CD14-positive monocyte (primary cell): ENCODE data around the gene AADAC. TPM values are rescaled to one million over a fixed set of nuclear protein-coding genes. Genes with fewer than 3 reads are reported as not detected.

ENCODE experiments used
- DNase-seq, 3 donors: peaks; one replicate each; pipeline ENCODE4 v3.0.0-alpha.2; 2011 to 2022
- H2AFZ ChIP-seq: 2 replicates; pipeline ENCODE4 v1.6.0; 2012; ENCODE audit warnings: mild to moderate bottlenecking, low read depth, low read length, inconsistent platforms; ENCODE audit not compliant: insufficient read depth, poor library complexity, severe bottlenecking
- H3K27ac ChIP-seq, 2 donors: 1 replicate in 1 of 2; 2 replicates in 1 of 2; pipeline ENCODE4 v1.5.1; 2012 to 2013; ENCODE audit warnings: low read length in 2 of 2, control low read depth in 1 of 2, inconsistent platforms in 1 of 2, low read depth in 1 of 2, mild to moderate bottlenecking in 1 of 2
- H3K27me3 ChIP-seq, 2 donors: one replicate each; pipeline versions ENCODE4 v1.6.0 to v1.6.1; 2011 to 2013; ENCODE audit warnings: low read length in 2 of 2; ENCODE audit not compliant: control insufficient read depth in 2 of 2, insufficient read depth in 2 of 2
- H3K36me3 ChIP-seq, 2 donors: replicated peaks in 1 of 2; 1 replicate in 1 of 2; 2 replicates in 1 of 2; pipeline versions ENCODE4 v1.5.1 to v1.6.1; 2012 to 2013; ENCODE audit warnings: low read length in 2 of 2, control low read depth in 1 of 2, inconsistent platforms in 1 of 2, mild to moderate bottlenecking in 1 of 2; ENCODE audit not compliant: insufficient read depth in 2 of 2, control insufficient read depth in 1 of 2
- H3K4me1 ChIP-seq, 2 donors: 1 replicate in 1 of 2; 2 replicates in 1 of 2; pipeline versions ENCODE4 v1.5.1 to v1.6.1; 2012 to 2013; ENCODE audit warnings: low read length in 2 of 2, control low read depth in 1 of 2, inconsistent platforms in 1 of 2, mild to moderate bottlenecking in 1 of 2, moderate library complexity in 1 of 2; ENCODE audit not compliant: insufficient read depth in 2 of 2, control insufficient read depth in 1 of 2
- H3K4me2 ChIP-seq: replicated peaks from 2 replicates; pipeline ENCODE3; 2012; ENCODE audit warnings: low read length, moderate library complexity, mild to moderate bottlenecking; ENCODE audit not compliant: poor library complexity, severe bottlenecking; ENCODE audit errors: extremely low read depth
- H3K4me3 ChIP-seq, 3 experiments: fragments of 200-600 bp in 1 of 3; sonication (generic) in 1 of 3; replicated peaks in 1 of 3; 1 replicate in 2 of 3; 2 replicates in 1 of 3; pipeline ENCODE4 v1.5.1; 2011 to 2013; ENCODE audit warnings: low read length in 3 of 3, mild to moderate bottlenecking in 3 of 3, control low read depth in 2 of 3, low read depth in 2 of 3, inconsistent platforms in 1 of 3, moderate library complexity in 1 of 3
- H3K79me2 ChIP-seq: 2 replicates; pipeline ENCODE4 v1.6.0; 2012; ENCODE audit warnings: mild to moderate bottlenecking, control low read depth, inconsistent platforms, low read length, moderate library complexity; ENCODE audit not compliant: insufficient read depth
- H3K9ac ChIP-seq: 2 replicates; pipeline ENCODE4 v1.6.0; 2017; ENCODE audit warnings: low read length, mild to moderate bottlenecking; ENCODE audit not compliant: insufficient read depth, poor library complexity, severe bottlenecking
- H3K9me3 ChIP-seq, 2 donors: replicated peaks in 1 of 2; 1 replicate in 1 of 2; 2 replicates in 1 of 2; pipeline versions ENCODE4 v1.5.1 to v1.6.1; 2012 to 2013; ENCODE audit warnings: low read length in 2 of 2, control low read depth in 1 of 2; ENCODE audit not compliant: control insufficient read depth in 1 of 2, insufficient read depth in 1 of 2
- H4K20me1 ChIP-seq: 2 replicates; pipeline ENCODE4 v1.6.0; 2012; ENCODE audit warnings: mild to moderate bottlenecking, low read length, control low read depth, moderate library complexity; ENCODE audit not compliant: insufficient read depth
- H3K27ac Mint-ChIP-seq, 7 donors: one replicate each; pipeline ENCODE4 v1.8.0; 2020; ENCODE audit warnings: mild to moderate bottlenecking in 7 of 7, mixed read lengths in 7 of 7, moderate library complexity in 6 of 7, inconsistent platforms in 2 of 7
- H3K27me3 Mint-ChIP-seq, 3 donors: one replicate each; pipeline ENCODE4 v1.8.0; 2021 to 2022; ENCODE audit warnings: low read depth in 3 of 3, mild to moderate bottlenecking in 3 of 3, mixed read lengths in 3 of 3, moderate library complexity in 3 of 3, inconsistent platforms in 1 of 3
- H3K36me3 Mint-ChIP-seq, 2 donors: one replicate each; pipeline ENCODE4 v1.8.0; 2020; ENCODE audit warnings: mixed read lengths in 2 of 2, inconsistent platforms in 1 of 2, mild to moderate bottlenecking in 1 of 2
- H3K4me1 Mint-ChIP-seq: one replicate; pipeline ENCODE4 v1.8.0; 2020; ENCODE audit warnings: mild to moderate bottlenecking, mixed read lengths
- H3K4me3 Mint-ChIP-seq, 2 donors: one replicate each; pipeline ENCODE4 v1.8.0; 2020; ENCODE audit warnings: mild to moderate bottlenecking in 2 of 2, mixed read lengths in 2 of 2, moderate library complexity in 1 of 2
- H3K9me3 Mint-ChIP-seq, 7 donors: one replicate each; pipeline ENCODE4 v1.8.0; 2020 to 2022; ENCODE audit warnings: mixed read lengths in 7 of 7, mild to moderate bottlenecking in 6 of 7, moderate library complexity in 6 of 7, inconsistent platforms in 2 of 7
- WGBS: methylation state at CpG from one replicate; pipeline ENCODE4 v1.1.5; 2013; ENCODE audit warnings: missing lambda C conversion rate; ENCODE audit not compliant: insufficient coverage; 5-methylcytosine and 5-hydroxymethylcytosine counted together
- intact Hi-C, 2 donors: fragments of 100-400 bp; cut with micrococcal nuclease; formaldehyde crosslinking; loops; one replicate each; pipeline versions ENCODE4 v1.15.0 to v1.15.1; 2023
- polyA plus RNA-seq, 3 donors: library from polyadenylated mRNA; depleted of rRNA in 1 of 3; unstranded in 2 of 3; stranded (reverse) in 1 of 3; fragments of 300-500 nt in 2 of 3; fragments of >200 nt in 1 of 3; fragmentation: Illumina TruSeq in 2 of 3; gene quantifications; 1 replicate in 2 of 3; 2 replicates in 1 of 3; pipeline ENCODE4 v1.2.3, GENCODE V29; 2012 to 2021
- TF ChIP-seq, protein P1 (sequence below): fragments of 200-600 bp; IDR thresholded peaks from one replicate; pipeline ENCODE4 v1.8.0; 2022; ENCODE audit warnings: antibody characterized with exemption, mild to moderate bottlenecking

AADAC gene
- polyA plus RNA-seq, 3 donors: not detected

DNA sequence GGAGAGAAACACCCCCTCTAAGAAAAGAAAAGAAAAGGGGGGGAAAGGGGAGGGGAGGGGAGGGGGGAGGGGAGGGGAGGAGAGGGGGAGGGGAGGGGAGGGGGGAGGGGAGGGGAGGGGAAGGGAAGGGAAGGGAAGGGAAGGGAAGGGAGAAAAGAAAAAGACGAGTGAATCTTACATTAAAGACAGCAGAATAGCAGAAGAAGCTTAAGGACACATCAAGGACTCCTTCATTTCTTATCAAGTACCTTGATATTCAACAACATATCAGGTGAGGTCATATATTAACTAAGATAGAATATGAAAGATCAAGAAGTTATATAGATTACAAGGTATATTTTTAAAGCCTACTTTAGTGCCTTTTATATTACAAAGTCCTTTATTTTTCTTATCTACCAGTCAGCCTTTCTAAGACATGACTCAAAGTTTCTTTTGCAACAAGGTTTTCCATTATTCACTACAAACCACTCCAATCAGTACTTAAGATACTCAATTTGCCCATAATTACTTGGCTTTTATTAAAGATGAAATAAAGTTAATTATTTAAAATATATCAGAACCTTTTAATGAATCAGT is 17.7 kb upstream of the AADAC start:
- H3K9me3 Mint-ChIP-seq: no peaks in the 10 kb centered on the region
- no peak overlapping the region for H3K4me3 Mint-ChIP-seq
- no peak overlapping the region for H3K27ac ChIP-seq
- no peaks in the 10 kb centered on the region for H3K36me3 ChIP-seq
- WGBS: no CpG with 5 or more reads among the region's 1 CpG
- H3K36me3 Mint-ChIP-seq: no peaks in the 10 kb centered on the region
- intact Hi-C loops: no loop called here
- H3K9me3 ChIP-seq: no peaks in the 10 kb centered on the region
- no peaks in the 10 kb centered on the region for H3K79me2 ChIP-seq
- H4K20me1 ChIP-seq: no peaks in the 10 kb centered on the region
- no peaks in the 10 kb centered on the region for H3K27me3 Mint-ChIP-seq
- H3K27me3 ChIP-seq: no peaks in the 10 kb centered on the region
- no peaks in the 10 kb centered on the region for H3K4me1 ChIP-seq
- DNase-seq: no peak
- no peak overlapping the region for H2AFZ ChIP-seq
- TF ChIP-seq, protein P1, sequence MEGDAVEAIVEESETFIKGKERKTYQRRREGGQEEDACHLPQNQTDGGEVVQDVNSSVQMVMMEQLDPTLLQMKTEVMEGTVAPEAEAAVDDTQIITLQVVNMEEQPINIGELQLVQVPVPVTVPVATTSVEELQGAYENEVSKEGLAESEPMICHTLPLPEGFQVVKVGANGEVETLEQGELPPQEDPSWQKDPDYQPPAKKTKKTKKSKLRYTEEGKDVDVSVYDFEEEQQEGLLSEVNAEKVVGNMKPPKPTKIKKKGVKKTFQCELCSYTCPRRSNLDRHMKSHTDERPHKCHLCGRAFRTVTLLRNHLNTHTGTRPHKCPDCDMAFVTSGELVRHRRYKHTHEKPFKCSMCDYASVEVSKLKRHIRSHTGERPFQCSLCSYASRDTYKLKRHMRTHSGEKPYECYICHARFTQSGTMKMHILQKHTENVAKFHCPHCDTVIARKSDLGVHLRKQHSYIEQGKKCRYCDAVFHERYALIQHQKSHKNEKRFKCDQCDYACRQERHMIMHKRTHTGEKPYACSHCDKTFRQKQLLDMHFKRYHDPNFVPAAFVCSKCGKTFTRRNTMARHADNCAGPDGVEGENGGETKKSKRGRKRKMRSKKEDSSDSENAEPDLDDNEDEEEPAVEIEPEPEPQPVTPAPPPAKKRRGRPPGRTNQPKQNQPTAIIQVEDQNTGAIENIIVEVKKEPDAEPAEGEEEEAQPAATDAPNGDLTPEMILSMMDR: no peak
- H3K27ac Mint-ChIP-seq: no peak overlapping the region
- no peaks in the 10 kb centered on the region for H3K4me1 Mint-ChIP-seq
- no peak overlapping the region for H3K9ac ChIP-seq
- H3K4me3 ChIP-seq: no peak overlapping the region
- H3K4me2 ChIP-seq: no peak overlapping the region

DNA sequence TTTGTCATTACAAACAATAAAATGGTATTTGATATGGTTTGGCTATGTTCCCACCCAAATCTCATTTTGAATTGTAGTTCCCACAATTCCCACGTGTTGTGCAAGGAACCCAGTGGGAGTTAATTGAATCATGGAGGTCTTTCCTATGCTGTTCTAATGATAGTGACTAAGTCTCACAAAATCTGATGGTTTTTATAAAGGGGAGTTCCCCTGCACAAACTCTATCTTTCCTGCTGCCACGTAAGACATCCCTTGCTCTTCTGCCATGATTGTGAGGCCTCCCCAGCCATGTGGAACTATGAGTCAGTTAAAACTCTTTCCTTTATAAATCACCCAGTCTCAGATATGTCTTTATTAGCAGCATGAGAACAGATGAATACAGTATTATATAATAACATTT is 15.4 kb upstream of the AADAC start:
- WGBS: no CpG with 5 or more reads among the region's 2 CpGs
- Histone ChIP-seq H3K9me3 (no peaks in the 10 kb centered on the region), H2AFZ (no peak overlapping the region), H3K27ac (no peak overlapping the region), H4K20me1 (no peaks in the 10 kb centered on the region), H3K79me2 (no peaks in the 10 kb centered on the region), H3K36me3 (no peaks in the 10 kb centered on the region), H3K4me3 (no peak overlapping the region), H3K4me2 (no peak overlapping the region), H3K27me3 (no peaks in the 10 kb centered on the region), H3K4me1 (no peaks in the 10 kb centered on the region), H3K9ac (no peak overlapping the region)
- TF ChIP-seq, protein P1: no peak
- intact Hi-C loops: no loop called here
- Mint-ChIP-seq H3K27me3 (no peaks in the 10 kb centered on the region), H3K4me3 (no peak overlapping the region), H3K27ac (no peak overlapping the region), H3K9me3 (peaks cover 0 to 2% (median 0%) of the 10 kb centered on the region in 7 donors), H3K4me1 (no peaks in the 10 kb centered on the region), H3K36me3 (no peaks in the 10 kb centered on the region)
- no peak for DNase-seq
